ENCODE measurements around the gene FFAR3. TPM values are rescaled to one million over a fixed set of nuclear protein-coding genes. Genes with fewer than 3 reads are reported as not detected.
"Not testable (repeated sequence)": the region's sequence is repeated elsewhere in the genome, so short reads cannot be mapped to it uniquely, and the experiment has no call there.

Gene FFAR3
- polyA plus RNA-seq, 1 donor, result 0.08 TPM

DNA sequence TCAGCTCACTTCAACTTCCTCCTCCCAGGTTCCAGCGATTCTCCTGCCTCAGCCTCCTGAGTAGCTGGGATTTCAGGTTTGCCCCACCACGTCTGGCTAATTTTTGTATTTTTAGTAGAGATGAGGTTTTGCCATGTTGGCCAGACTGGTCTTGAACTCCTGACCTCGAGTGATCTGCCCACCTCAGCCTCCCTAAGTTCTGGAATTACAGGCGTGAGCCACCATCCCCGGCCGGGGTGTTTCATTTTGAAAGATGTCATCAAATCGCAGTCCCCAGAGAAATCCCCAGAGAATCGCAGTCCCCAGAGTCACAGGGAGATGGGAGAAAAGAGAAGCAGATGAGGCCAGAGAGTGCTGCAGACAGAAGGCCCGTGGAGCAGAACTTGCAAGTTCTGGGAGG lies 43.2 kb downstream of the FFAR3 start:
- DNase-seq (ENCODE audit: low read depth), result not testable (repeated sequence)

DNA sequence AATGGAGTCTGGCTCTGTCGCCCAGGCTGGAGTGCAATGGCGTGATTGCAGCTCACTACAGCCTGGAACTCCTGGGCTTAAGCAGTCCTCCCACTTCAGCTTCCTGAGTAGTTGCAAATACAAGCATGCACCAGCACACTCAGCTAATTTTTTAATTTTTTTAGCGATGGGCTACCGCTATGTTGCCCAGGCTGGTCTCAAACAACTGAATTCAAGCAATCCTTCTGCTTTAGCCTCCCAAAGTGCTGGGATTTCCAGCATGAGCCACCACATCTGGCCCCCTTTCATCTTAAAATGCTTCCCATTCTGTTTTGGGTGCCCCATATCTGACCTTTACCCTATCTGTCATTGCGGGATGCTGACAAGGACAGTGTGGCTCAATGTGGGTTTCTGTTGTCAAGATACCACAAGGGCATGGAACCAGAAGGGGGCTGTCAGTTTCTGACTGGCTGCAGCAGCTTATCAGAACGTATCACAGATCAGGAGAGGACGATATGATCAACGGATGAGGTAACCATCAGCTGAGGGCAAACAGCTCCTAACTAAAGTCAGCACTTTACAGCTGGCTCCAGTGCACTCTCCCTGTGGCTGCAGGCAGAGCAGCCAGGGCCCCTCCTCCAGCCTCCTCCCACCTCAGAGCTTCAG lies 45.0 kb downstream of the FFAR3 start:
- DNase-seq (ENCODE audit: low read depth), result no peak

DNA sequence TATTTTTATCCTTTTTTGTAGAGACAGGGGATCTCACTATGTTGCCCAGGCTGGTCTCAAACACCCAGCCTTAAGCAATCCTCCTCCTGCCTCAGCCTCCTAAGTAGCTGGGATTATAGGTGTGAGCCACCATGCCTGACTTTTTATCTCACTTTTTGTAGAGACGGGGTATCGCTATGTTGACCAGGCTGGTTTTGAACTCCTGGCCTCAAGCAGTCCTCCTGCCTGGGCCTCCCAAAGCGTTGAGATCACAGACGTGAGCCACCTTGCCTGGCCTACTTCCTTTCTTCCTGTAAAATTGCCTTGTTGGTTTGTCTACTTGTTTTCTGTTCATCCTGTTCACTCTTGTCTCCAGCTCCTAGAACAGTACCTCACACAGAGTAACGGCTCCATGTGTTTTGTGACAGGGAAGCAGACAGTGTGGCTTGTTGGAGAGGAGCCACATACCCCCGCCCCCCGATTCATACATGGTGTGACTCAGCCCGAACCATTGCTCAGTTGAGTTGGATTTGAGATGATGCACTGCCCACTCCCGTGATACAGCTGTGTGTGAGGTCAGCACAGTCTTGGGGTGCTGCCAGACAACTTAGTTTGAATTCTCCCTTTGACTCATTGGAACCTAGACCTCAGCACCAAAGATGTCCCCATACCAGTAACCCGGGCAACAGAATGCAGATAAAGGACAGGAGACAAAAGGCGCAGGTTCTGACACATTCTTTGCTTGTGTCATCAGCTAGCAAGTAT lies 46.8 kb downstream of the FFAR3 start:
- no peak for DNase-seq (ENCODE audit: low read depth)

DNA sequence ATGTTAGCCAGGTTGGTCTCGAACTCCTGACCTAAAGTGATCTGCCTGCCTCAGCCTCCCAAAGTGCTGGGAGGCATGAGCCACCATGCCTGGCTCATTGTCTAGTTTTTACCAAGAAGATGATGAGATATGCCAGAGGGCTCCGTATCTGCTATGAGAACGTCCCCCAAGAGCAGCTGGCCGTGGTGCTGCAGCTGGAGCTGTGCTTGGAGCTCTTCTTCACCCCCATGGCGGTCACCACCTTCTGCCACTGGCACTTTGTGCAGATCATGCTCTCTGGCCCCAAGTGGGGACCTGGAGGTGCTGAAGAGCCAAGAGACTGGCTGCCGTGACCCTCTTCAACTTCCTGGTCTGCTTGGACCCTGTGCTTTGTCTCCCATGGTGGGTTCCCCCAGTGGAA lies 49.4 kb downstream of the FFAR3 start:
- no peak for DNase-seq (ENCODE audit: low read depth)

DNA sequence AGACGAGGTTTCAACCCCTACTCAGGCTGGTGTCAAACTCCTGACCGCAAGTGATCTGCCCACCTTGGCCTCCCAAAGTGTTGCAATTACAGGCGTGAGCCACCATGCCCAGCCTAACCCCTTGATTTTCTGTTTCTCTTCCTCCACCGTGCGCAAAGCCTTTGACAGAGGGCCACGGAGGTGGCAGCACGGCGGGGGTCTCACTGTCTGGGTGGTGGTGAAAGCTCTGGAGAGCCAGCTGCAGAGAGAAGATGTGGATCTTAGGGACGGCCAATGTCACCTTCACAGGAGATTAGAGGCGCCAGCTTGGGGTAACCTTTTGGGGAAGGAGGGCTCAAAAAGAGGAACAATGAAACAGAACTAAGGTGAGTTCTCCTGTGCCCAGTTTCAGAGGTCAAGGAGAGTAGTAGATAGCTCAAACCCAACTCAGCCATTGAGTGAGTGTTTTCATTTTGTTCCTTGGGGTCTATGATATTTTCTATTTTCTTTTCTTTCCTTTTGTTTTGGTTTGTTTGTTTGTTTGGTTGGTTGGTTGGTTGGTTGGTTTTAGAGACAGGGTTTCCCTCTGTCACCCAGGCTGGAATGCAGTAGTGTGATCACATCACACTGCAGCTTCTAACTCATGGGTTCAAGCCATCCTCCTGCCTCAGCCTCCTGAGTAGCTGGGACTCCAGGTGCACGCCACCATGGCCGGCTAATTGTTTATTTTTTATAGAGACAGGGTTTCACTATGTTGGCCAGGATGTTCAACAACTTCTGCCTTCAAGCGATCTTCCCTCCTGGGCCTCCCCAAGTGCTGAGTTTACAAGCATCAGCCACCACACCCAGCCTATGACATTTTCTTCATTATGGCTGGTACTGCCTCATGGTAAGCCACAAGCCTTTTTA lies 50.3 kb downstream of the FFAR3 start:
- no peak for DNase-seq (ENCODE audit: low read depth)

DNA sequence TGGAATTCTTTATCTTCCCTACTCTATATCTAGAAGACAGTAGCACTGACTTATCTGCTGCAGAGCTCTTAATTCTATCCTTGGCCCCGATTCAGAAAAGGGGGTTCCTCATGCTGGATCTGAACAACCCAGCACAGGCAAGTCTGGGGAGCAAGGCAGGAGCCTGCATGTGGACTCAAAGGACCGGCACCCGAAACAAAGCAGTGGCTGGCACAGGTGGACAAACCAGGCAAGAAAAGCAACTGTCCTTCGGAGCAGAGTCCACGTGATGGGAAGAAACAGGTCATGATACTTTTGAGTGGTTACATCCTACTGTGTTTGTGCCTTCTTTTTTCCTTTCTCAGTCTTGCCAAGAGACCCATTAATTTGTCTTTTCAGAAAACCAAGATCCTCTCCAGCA lies 50.9 kb downstream of the FFAR3 start:
- DNase-seq (ENCODE audit: low read depth), result no peak

Other genes starting within 250 kb of the FFAR3 start
- gene FXYD3, start 242.6 kb upstream of the FFAR3 start, polyA plus RNA-seq (ENCODE audit: insufficient read length), result 0.42 TPM
- 9.0 TPM for gene LGI4, start 223.4 kb upstream of the FFAR3 start, polyA plus RNA-seq (ENCODE audit: insufficient read length)
- 261 TPM for gene FXYD1, start 219.6 kb upstream of the FFAR3 start, polyA plus RNA-seq (ENCODE audit: insufficient read length)
- 1.0 TPM for gene FXYD7, start 215.2 kb upstream of the FFAR3 start, polyA plus RNA-seq (ENCODE audit: insufficient read length)
- gene FXYD5, start 203.7 kb upstream of the FFAR3 start, polyA plus RNA-seq (ENCODE audit: insufficient read length), result 16.2 TPM
- not detected for gene FAM187B, start 129.7 kb upstream of the FFAR3 start, polyA plus RNA-seq (ENCODE audit: insufficient read length)
- 3.7 TPM for gene LSR, start 109.5 kb upstream of the FFAR3 start, polyA plus RNA-seq (ENCODE audit: insufficient read length)
- 100 TPM for gene USF2, start 89.5 kb upstream of the FFAR3 start, polyA plus RNA-seq (ENCODE audit: insufficient read length)
- 0.15 TPM for gene HAMP, start 75.9 kb upstream of the FFAR3 start, polyA plus RNA-seq (ENCODE audit: insufficient read length)
- gene MAG, start 66.3 kb upstream of the FFAR3 start, polyA plus RNA-seq (ENCODE audit: insufficient read length), result 0.33 TPM
- 0.82 TPM for gene CD22, start 29.3 kb upstream of the FFAR3 start, polyA plus RNA-seq (ENCODE audit: insufficient read length)
- gene FFAR1, start 10.6 kb upstream of the FFAR3 start, polyA plus RNA-seq (ENCODE audit: insufficient read length), result not detected
- gene GPR42, start 12.6 kb downstream of the FFAR3 start, polyA plus RNA-seq (ENCODE audit: insufficient read length), result not detected
- 0.09 TPM for gene FFAR2, start 89.8 kb downstream of the FFAR3 start, polyA plus RNA-seq (ENCODE audit: insufficient read length)
- gene KRTDAP, start 132.0 kb downstream of the FFAR3 start, polyA plus RNA-seq (ENCODE audit: insufficient read length), result not detected
- gene DMKN, start 155.2 kb downstream of the FFAR3 start, polyA plus RNA-seq (ENCODE audit: insufficient read length), result 0.59 TPM
- gene SBSN, start 169.9 kb downstream of the FFAR3 start, polyA plus RNA-seq (ENCODE audit: insufficient read length), result not detected
- not detected for gene GAPDHS, start 175.0 kb downstream of the FFAR3 start, polyA plus RNA-seq (ENCODE audit: insufficient read length)
- gene TMEM147, start 187.2 kb downstream of the FFAR3 start, polyA plus RNA-seq (ENCODE audit: insufficient read length), result 45.4 TPM
- gene ATP4A, start 205.2 kb downstream of the FFAR3 start, polyA plus RNA-seq (ENCODE audit: insufficient read length), result not detected
- gene PMIS2, start 227.7 kb downstream of the FFAR3 start, polyA plus RNA-seq (ENCODE audit: insufficient read length), result not detected